ENCODE results near the gene ZNF423. TPM values are rescaled to one million over a fixed set of nuclear protein-coding genes. Genes with fewer than 3 reads are reported as not detected.
A peak's percentile ranks its signal among the peaks of the same experiment; 100 is the strongest.

ZNF423 gene
- total RNA-seq, 2 donors from 2014 or later, result 4.7 to 7.3 TPM

DNA sequence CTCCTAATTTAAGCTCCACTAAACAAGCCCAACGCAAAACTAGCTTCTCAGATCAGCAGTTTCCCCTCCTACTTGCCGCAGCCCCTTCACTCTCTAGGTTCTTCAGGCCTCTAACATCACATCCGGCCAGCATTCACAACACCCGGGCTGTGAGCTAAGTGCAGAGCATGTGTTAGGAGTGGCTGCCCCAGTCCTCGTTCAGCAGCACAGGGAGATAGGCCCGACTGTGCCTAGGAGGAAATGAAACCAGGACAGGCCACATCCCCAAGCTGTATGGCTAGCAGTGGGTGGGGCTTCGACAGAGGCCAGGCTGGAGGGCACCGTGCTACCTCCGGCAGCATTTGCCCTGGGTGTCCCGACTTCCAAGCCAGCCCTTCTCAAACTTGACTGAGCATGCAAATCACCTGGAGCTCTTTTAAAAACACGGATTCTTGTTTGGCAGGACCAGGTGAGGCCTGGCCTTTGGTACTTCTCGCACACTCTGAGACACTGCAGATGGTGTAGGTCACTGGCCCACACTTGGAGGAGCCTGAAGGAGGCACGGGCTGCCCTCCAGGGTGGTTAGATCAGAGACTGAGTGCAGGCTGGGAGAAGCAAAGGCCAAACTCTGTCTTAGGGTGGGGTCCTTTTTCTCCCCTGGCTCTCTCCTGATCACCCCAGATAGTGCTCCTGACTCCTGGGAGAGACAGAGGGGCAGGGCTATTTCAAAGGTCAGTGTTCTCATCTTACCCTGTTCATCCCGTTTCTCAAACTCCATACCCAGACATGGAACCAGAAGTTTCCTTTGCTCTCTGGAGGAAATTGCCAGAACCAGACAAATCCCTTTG is 280.4 kb downstream of the ZNF423 start:
- intact Hi-C loops (cut with DNase I), result no loop called here
- H3K36me3 ChIP-seq, result no peaks in the 10 kb centered on the region
- H3K27ac ChIP-seq, result no peak overlapping the region
- no peaks in the 10 kb centered on the region for H3K27me3 ChIP-seq
- TF ChIP-seq, protein P1, sequence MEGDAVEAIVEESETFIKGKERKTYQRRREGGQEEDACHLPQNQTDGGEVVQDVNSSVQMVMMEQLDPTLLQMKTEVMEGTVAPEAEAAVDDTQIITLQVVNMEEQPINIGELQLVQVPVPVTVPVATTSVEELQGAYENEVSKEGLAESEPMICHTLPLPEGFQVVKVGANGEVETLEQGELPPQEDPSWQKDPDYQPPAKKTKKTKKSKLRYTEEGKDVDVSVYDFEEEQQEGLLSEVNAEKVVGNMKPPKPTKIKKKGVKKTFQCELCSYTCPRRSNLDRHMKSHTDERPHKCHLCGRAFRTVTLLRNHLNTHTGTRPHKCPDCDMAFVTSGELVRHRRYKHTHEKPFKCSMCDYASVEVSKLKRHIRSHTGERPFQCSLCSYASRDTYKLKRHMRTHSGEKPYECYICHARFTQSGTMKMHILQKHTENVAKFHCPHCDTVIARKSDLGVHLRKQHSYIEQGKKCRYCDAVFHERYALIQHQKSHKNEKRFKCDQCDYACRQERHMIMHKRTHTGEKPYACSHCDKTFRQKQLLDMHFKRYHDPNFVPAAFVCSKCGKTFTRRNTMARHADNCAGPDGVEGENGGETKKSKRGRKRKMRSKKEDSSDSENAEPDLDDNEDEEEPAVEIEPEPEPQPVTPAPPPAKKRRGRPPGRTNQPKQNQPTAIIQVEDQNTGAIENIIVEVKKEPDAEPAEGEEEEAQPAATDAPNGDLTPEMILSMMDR (IDR thresholded peaks at IDR 0.05), result no peak
- no peaks in the 10 kb centered on the region for H3K9me3 ChIP-seq
- H3K9ac ChIP-seq (ENCODE audit: low read depth in 2 of 2, low read length in 2 of 2), result no peak overlapping the region
- peak; percentile 39 for DNase-seq
- H3K4me1 ChIP-seq, result no peaks in the 10 kb centered on the region
- H3K4me3 ChIP-seq, result no peak overlapping the region

DNA sequence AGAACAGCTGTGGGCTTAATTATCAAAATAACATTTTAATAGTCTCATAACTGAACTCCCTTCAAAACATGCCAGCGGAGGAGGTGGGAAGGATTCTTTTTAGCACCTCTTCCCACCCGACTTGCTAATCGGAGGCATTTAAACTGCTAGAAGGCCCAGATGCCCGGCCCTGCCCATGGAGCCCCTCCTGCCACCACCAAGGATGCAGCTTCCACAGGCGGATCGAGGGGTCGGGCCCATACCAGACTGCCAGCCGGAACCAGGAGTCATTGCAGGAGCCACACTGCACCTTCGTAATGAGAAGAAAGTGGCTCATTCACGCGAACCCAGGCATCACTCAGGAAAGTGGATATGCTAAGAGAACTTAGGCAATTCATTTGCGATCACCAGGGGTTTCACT is 281.1 kb downstream of the ZNF423 start:
- TF ChIP-seq, protein P1 (IDR thresholded peaks at IDR 0.05), result no peak
- Histone ChIP-seq H3K4me1 (no peaks in the 10 kb centered on the region), H3K27me3 (no peaks in the 10 kb centered on the region), H3K9ac (ENCODE audit: low read depth in 2 of 2, low read length in 2 of 2) (no peak overlapping the region), H3K27ac (no peak overlapping the region), H3K4me3 (no peak overlapping the region), H3K9me3 (no peaks in the 10 kb centered on the region), H3K36me3 (no peaks in the 10 kb centered on the region)
- no peak for DNase-seq
- intact Hi-C loops (cut with DNase I), result no loop called here

DNA sequence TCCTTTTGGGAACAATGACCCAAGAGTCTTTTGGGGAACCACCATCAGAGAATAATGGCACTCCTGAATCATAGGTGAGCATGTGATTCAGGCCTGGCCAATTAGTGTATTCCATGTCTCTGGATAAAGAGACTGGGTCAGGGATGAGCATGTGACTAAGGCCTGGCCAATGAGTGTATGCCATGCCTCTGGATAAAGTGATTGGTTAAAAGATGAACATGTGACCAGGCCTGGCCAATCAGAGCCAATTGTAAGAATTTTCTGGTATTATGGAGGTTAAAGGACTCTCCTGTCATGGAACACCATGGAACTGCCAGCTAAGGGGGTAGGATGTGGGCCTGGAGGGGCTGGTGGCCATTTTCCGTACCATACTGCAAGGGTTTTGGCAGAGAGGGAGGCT is 288.0 kb downstream of the ZNF423 start:
- intact Hi-C loops (cut with DNase I), result no loop called here
- no peak overlapping the region for H3K9ac ChIP-seq (ENCODE audit: low read depth in 2 of 2, low read length in 2 of 2)
- H3K27ac ChIP-seq, result no peak overlapping the region
- H3K4me1 ChIP-seq, result no peaks in the 10 kb centered on the region
- no peak for DNase-seq
- H3K9me3 ChIP-seq, result no peaks in the 10 kb centered on the region
- no peaks in the 10 kb centered on the region for H3K36me3 ChIP-seq
- no peaks in the 10 kb centered on the region for H3K27me3 ChIP-seq
- TF ChIP-seq, protein P1 (IDR thresholded peaks at IDR 0.05), result no peak
- H3K4me3 ChIP-seq, result no peak overlapping the region

DNA sequence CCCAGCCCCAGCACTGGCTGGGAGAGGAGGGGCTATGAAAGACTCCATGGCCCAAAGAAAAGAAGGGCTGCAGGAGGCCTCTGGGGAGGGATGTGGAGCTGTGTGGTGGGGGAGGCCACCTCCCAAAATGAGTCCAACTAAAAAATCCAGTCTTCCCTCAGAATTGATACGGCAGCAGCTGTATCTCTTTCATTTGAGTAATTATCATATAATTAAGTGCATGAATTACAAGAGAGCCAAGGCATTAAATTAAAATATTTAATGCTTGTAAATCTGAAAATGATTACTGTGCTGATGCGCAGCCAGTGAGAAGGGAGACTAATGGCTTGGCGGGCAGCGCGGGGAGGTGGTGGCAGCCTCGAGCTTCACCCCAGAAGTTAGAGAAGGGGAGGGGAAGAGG is 289.5 kb downstream of the ZNF423 start:
- H3K27me3 ChIP-seq, result no peaks in the 10 kb centered on the region
- no peaks in the 10 kb centered on the region for H3K9me3 ChIP-seq
- intact Hi-C loops (cut with DNase I), result no loop called here
- no peak overlapping the region for H3K27ac ChIP-seq
- H3K4me1 ChIP-seq, result no peaks in the 10 kb centered on the region
- no peak overlapping the region for H3K4me3 ChIP-seq
- TF ChIP-seq, protein P1 (IDR thresholded peaks at IDR 0.05), result no peak
- DNase-seq, result no peak
- H3K9ac ChIP-seq (ENCODE audit: low read depth in 2 of 2, low read length in 2 of 2), result no peak overlapping the region
- no peaks in the 10 kb centered on the region for H3K36me3 ChIP-seq

DNA sequence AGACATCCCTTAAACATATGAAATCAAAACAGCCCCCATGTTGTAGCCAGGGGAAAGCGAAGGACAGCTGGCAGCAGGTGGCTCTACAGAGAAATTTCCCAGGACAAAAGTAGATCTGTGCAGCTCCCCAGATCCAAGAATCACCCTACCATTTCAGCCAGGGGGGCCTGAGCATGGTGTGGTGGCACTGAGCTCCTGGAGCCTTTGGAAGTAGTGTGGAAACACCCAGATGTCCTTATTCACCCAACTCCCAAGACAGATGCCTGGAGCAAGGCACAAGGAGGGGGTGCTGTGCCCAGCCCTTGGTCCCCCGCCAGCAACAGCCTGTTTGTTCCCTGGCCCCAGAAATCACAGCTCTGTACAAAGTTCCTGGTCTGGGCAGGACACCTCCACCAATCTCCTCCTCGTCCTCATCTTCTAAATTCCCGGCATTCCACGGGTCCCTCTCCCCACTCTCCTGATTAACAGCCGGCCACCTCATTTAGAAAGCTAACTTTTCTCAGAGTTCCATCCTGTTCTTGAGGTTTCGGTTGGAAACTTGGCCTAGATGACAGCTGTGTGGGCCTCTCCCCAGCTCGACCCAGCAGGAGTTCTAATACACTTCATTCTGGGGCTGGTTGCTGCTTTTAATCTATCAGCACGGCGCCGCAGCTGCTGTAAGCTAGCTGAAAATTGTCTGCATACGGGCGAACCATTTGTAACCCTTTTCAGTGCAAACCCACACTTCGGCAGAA is 291.2 kb downstream of the ZNF423 start:
- TF ChIP-seq, protein P1 (IDR thresholded peaks at IDR 0.05), result no peak
- no peak overlapping the region for H3K4me3 ChIP-seq
- intact Hi-C loops (cut with DNase I), result no loop called here
- no peaks in the 10 kb centered on the region for H3K9me3 ChIP-seq
- H3K4me1 ChIP-seq, result no peaks in the 10 kb centered on the region
- no peak overlapping the region for H3K9ac ChIP-seq (ENCODE audit: low read depth in 2 of 2, low read length in 2 of 2)
- H3K36me3 ChIP-seq, result no peaks in the 10 kb centered on the region
- H3K27me3 ChIP-seq, result no peaks in the 10 kb centered on the region
- no peak overlapping the region for H3K27ac ChIP-seq
- no peak for DNase-seq
